ENCODE data around the gene BORCS5.

GRCh38 chr12:12358528-12358927 is 1.6 kb downstream of the BORCS5 start:
- TF ChIP-seq POLR2AphosphoS5 (IDR thresholded peaks at IDR 0.05; ENCODE audit: low read depth, low read length) (no peak), SIN3A (IDR thresholded peaks at IDR 0.05; ENCODE audit: borderline replicate concordance, insufficient read depth, low read depth, low read length) (no peak)

All from Panc1 (cell line).